Suprapubic skin (tissue), 4 donors: Measurements from ENCODE around the gene BTD.

Experiments used
- EP300 ChIP-seq: sonication (generic); formaldehyde crosslinking; IDR thresholded peaks from one replicate; pipeline ENCODE4 v1.6.1; 2017; ENCODE audit warnings: antibody characterized with exemption
- POLR2A ChIP-seq, 2 donors: fragments of 450-650 bp; IDR thresholded peaks; one replicate each; pipeline ENCODE4 v1.6.1; 2017; ENCODE audit warnings: antibody characterized with exemption in 2 of 2, mild to moderate bottlenecking in 2 of 2, moderate library complexity in 2 of 2
- POLR2AphosphoS5 ChIP-seq, 3 donors: sonication (generic); formaldehyde crosslinking; IDR thresholded peaks; one replicate each; pipeline ENCODE4 v1.6.1; 2017; ENCODE audit warnings: antibody characterized with exemption in 3 of 3
- TF ChIP-seq, protein P1 (sequence below), 2 donors: fragments of 200-600 bp in 1 of 2; fragments of 450-650 bp in 1 of 2; sonication (generic) in 1 of 2; IDR thresholded peaks; one replicate each; pipeline ENCODE4 v1.5.1; 2016 to 2019; ENCODE audit warnings: antibody characterized with exemption in 2 of 2, mild to moderate bottlenecking in 1 of 2, moderate library complexity in 1 of 2

DNA sequence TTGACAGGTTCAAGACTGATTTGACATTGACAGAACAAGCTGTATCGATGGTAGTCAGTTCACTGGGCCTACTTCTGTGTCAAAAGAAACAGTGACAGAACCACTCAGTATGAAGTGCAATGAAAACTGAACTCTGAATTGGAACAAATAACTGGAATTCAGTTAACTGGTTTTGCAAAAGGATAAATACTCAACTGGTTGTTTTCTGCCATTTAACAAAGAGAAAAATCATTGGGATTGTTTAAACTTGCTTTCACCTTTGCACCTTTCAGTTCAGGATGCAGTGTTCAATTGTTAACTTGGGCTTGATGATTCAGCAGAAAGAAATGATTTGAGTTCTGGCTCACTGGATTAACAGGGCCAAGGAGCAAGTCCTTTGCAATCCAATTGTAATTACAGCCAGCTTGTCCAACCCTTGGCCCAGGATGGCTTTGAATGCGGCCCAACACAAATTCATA lies 4.9 kb downstream of the BTD start:
- TF ChIP-seq, protein P1, sequence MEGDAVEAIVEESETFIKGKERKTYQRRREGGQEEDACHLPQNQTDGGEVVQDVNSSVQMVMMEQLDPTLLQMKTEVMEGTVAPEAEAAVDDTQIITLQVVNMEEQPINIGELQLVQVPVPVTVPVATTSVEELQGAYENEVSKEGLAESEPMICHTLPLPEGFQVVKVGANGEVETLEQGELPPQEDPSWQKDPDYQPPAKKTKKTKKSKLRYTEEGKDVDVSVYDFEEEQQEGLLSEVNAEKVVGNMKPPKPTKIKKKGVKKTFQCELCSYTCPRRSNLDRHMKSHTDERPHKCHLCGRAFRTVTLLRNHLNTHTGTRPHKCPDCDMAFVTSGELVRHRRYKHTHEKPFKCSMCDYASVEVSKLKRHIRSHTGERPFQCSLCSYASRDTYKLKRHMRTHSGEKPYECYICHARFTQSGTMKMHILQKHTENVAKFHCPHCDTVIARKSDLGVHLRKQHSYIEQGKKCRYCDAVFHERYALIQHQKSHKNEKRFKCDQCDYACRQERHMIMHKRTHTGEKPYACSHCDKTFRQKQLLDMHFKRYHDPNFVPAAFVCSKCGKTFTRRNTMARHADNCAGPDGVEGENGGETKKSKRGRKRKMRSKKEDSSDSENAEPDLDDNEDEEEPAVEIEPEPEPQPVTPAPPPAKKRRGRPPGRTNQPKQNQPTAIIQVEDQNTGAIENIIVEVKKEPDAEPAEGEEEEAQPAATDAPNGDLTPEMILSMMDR (IDR thresholded peaks at IDR 0.05) = no peak
- TF ChIP-seq POLR2AphosphoS5 (IDR thresholded peaks at IDR 0.05) = no peak
- TF ChIP-seq POLR2A (IDR thresholded peaks at IDR 0.05) = no peak
- TF ChIP-seq EP300 = no peak
